Neural cell (in vitro differentiated cells): ENCODE results near the gene CITED2. TPM values are rescaled to one million over a fixed set of nuclear protein-coding genes. Genes with fewer than 3 reads are reported as not detected.

ENCODE experiments used
- H2AFZ ChIP-seq: fragments of 200-600, 300-800 bp; sonication (generic), shearing (Covaris generic); 2 replicates; pipeline ENCODE4 v1.6.0; 2014; ENCODE audit warnings: low read depth, mild to moderate bottlenecking, antibody characterized with exemption, low read length, moderate library complexity
- H3F3A ChIP-seq: fragments of 200-600 bp; shearing (Covaris generic); 2 replicates; pipeline ENCODE4 v1.6.1; 2016; ENCODE audit warnings: mild to moderate bottlenecking, moderate library complexity, mixed read lengths, antibody characterized with exemption, low read length; ENCODE audit not compliant: insufficient read depth, poor library complexity, severe bottlenecking
- H3K27ac ChIP-seq: fragments of 200-600, 300-800 bp; sonication (generic), shearing (Covaris generic); 2 replicates; pipeline ENCODE4 v1.5.1; 2014; ENCODE audit warnings: mild to moderate bottlenecking, low read length, moderate library complexity
- H3K27me3 ChIP-seq: fragments of 300-800, 200-600 bp; sonication (generic), shearing (Covaris generic); 2 replicates; pipeline ENCODE4 v1.6.0; 2014; ENCODE audit warnings: mild to moderate bottlenecking, low read depth, low read length, moderate library complexity; ENCODE audit not compliant: insufficient read depth
- H3K36me3 ChIP-seq: fragments of 300-800, 200-600 bp; sonication (generic), shearing (Covaris generic); 2 replicates; pipeline ENCODE4 v1.5.1; 2014; ENCODE audit warnings: mild to moderate bottlenecking, antibody characterized with exemption, low read length, moderate library complexity; ENCODE audit not compliant: insufficient read depth
- H3K4me2 ChIP-seq: fragments of 300-800, 200-600 bp; sonication (generic), shearing (Covaris generic); 2 replicates; pipeline ENCODE4 v1.6.0; 2014; ENCODE audit warnings: mild to moderate bottlenecking, low read length
- H3K4me3 ChIP-seq: fragments of 300-800, 200-600 bp; sonication (generic), shearing (Covaris generic); 2 replicates; pipeline ENCODE4 v1.5.1; 2014; ENCODE audit warnings: mild to moderate bottlenecking, low read length, moderate library complexity
- H3K79me2 ChIP-seq: fragments of 200-600 bp; shearing (Covaris generic); replicated peaks from 2 replicates; pipeline ENCODE4 v1.6.0; 2014; ENCODE audit warnings: mild to moderate bottlenecking, low read length, moderate library complexity; ENCODE audit not compliant: insufficient read depth
- H3K9ac ChIP-seq: fragments of 300-800, 200-600 bp; sonication (generic), shearing (Covaris generic); 2 replicates; pipeline ENCODE4 v1.6.1; 2016; ENCODE audit warnings: mild to moderate bottlenecking, low read length, mixed read lengths
- H3K9me2 ChIP-seq: fragments of 200-600 bp; shearing (Covaris generic); 2 replicates; pipeline ENCODE4 v1.6.1; 2016; ENCODE audit warnings: mild to moderate bottlenecking, low read length, mixed read lengths; ENCODE audit not compliant: insufficient read depth
- H3K9me3 ChIP-seq: fragments of 200-600, 300-800 bp; sonication (generic), shearing (Covaris generic); 2 replicates; pipeline ENCODE4 v1.6.1; 2016; ENCODE audit warnings: mild to moderate bottlenecking, mixed run types, low read length, moderate library complexity, mixed read lengths
- H4K20me1 ChIP-seq: fragments of 200-600 bp; shearing (Covaris generic); 2 replicates; pipeline ENCODE4 v1.6.1; 2016; ENCODE audit warnings: mild to moderate bottlenecking, mixed run types; ENCODE audit not compliant: insufficient read depth
- CTCF ChIP-seq: fragments of 450-650 bp; IDR thresholded peaks from 2 replicates; pipeline ENCODE4 v1.5.1; 2014; ENCODE audit warnings: antibody characterized with exemption, mild to moderate bottlenecking, moderate library complexity; ENCODE audit not compliant: poor library complexity, severe bottlenecking
- EP300 ChIP-seq: fragments of 450-650 bp; conservative IDR thresholded peaks from 2 replicates; pipeline ENCODE4 v1.6.1; 2014; ENCODE audit warnings: antibody characterized with exemption, mild to moderate bottlenecking, moderate library complexity; ENCODE audit not compliant: poor library complexity, severe bottlenecking
- EZH2 ChIP-seq: fragments of 200-600, 300-800 bp; shearing (Covaris generic), sonication (generic); IDR thresholded peaks from 2 replicates; pipeline ENCODE4 v1.6.1; 2014; ENCODE audit warnings: antibody characterized with exemption, low read length, borderline replicate concordance, mild to moderate bottlenecking; ENCODE audit not compliant: insufficient read depth, poor library complexity, severe bottlenecking
- MXI1 ChIP-seq: fragments of 450-650 bp; conservative IDR thresholded peaks from 2 replicates; pipeline ENCODE4 v1.6.1; 2014; ENCODE audit warnings: antibody characterized with exemption, mild to moderate bottlenecking; ENCODE audit not compliant: poor library complexity, severe bottlenecking
- POLR2AphosphoS5 ChIP-seq: IDR thresholded peaks from 2 replicates; pipeline ENCODE4 v1.6.1; 2012
- RAD21 ChIP-seq: fragments of 450-650 bp; conservative IDR thresholded peaks from 2 replicates; pipeline ENCODE4 v1.6.1; 2014; ENCODE audit warnings: antibody characterized with exemption, mild to moderate bottlenecking, moderate library complexity
- REST ChIP-seq: IDR thresholded peaks from 2 replicates; pipeline ENCODE4 v1.6.1; 2012; ENCODE audit warnings: borderline replicate concordance
- SMC3 ChIP-seq: fragments of 450-650 bp; conservative IDR thresholded peaks from 2 replicates; pipeline ENCODE4 v1.6.1; 2014; ENCODE audit warnings: antibody characterized with exemption, mild to moderate bottlenecking, moderate library complexity; ENCODE audit not compliant: poor library complexity
- TAF1 ChIP-seq: IDR thresholded peaks from 2 replicates; pipeline ENCODE4 v1.6.1; 2012; ENCODE audit warnings: low read depth
- polyA plus RNA-seq: library from polyadenylated mRNA; depleted of rRNA; stranded (reverse); fragments of >200 nt; gene quantifications from 2 replicates; pipeline ENCODE4 v1.2.3, GENCODE V29; 2014

CITED2 gene
- polyA plus RNA-seq, 1 donor from 2014 or later = 38.1 TPM

DNA sequence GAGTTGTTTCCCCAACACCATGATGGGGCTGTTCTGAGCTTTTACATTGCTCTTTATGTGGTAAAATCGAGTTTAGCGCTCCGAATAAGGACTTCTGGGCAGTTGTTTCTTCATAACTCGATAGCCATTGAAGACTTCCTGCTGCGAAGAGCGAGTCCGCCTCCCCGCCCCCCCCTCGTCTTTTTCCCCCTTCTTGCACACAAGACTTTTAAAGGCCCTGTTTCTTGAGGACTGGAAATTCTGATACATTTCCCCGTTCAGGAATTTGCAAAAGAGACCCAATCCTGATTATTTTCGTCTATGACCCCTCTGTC, 1.5 kb upstream of the CITED2 start:
- Histone ChIP-seq H3K9me3 (no peaks in the 10 kb centered on the region), H3K79me2 (peaks cover 31% of the 10 kb centered on the region), H4K20me1 (peaks cover 10% of the 10 kb centered on the region), H3K36me3 (no peaks in the 10 kb centered on the region), H3K4me3 (peak overlapping the region; percentile 87), H3K27ac (peak overlapping the region; percentile 98), H2AFZ (peak overlapping the region; percentile 83), H3F3A (peaks cover 6% of the 10 kb centered on the region), H3K27me3 (no peaks in the 10 kb centered on the region), H3K4me2 (peak overlapping the region; percentile 65), H3K9ac (peak overlapping the region; percentile 98), H3K9me2 (no peaks in the 10 kb centered on the region)
- TF ChIP-seq SMC3 = no peak
- TF ChIP-seq EP300 = no peak
- no peak for TF ChIP-seq RAD21
- no peak for TF ChIP-seq MXI1
- TF ChIP-seq CTCF = no peak
- no peak for TF ChIP-seq EZH2
- TF ChIP-seq REST = no peak
- TF ChIP-seq POLR2AphosphoS5 = no peak
- no peak for TF ChIP-seq TAF1

GRCh38 chr6:139375226-139376016, 973 bp upstream of the CITED2 start:
- Histone ChIP-seq H4K20me1 (peaks cover 10% of the 10 kb centered on the region), H3K36me3 (no peaks in the 10 kb centered on the region), H3K4me2 (peak overlapping the region; percentile 65), H3K79me2 (peaks cover 34% of the 10 kb centered on the region), H3F3A (peaks cover 6% of the 10 kb centered on the region), H2AFZ (peak overlapping the region; percentile 83), H3K9me3 (no peaks in the 10 kb centered on the region), H3K9ac (peak overlapping the region; percentile 98), H3K27ac (peak overlapping the region; percentile 98), H3K4me3 (peak overlapping the region; percentile 87), H3K9me2 (no peaks in the 10 kb centered on the region), H3K27me3 (no peaks in the 10 kb centered on the region)
- TF ChIP-seq TAF1 (peak; percentile 40), MXI1 (peak; percentile 70), POLR2AphosphoS5 (peak; percentile 73), EZH2 (no peak), SMC3 (peak; percentile 72), REST (no peak), RAD21 (peak; percentile 74), CTCF (peak; percentile 37), EP300 (peak; percentile 64)
